ENCODE results near the gene ACBD4. TPM values are rescaled to one million over a fixed set of nuclear protein-coding genes. Genes with fewer than 3 reads are reported as not detected.

Gene ACBD4
- total and polyA plus RNA-seq, 2 of the 13 experiments (the other 11 are each of a cell fraction or from before 2014, with no cell fraction given): 16.1 to 26.9 TPM

DNA sequence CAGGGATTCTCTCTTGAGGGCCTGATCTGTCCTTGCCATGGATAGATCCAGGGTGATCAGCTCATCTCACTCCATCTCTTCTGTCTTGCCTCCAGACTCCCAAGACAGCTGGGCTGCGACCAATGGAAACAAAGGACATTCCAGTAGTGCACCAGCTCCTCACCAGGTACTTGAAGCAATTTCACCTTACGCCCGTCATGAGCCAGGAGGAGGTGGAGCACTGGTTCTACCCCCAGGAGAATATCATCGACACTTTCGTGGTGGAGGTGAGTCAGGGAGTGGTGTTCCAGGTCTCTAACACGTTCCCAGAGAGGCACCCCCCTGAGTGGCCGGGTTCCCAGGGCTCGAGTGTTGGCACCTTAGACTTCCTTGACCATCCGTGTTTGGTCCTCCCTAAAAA, 32.6 kb upstream of the ACBD4 start:
- H3K4me2 ChIP-seq (ENCODE audit: low read depth, low read length): no peak overlapping the region
- CTCF ChIA-PET (ENCODE audit: low intra/inter-chr PET ratio, low total read pairs): interaction anchor here (1.6 kb wide), 1 partner anchor 33 kb away, joined by 4 read pairs; the partner anchor contains the start of gene ACBD4
- no peak for FAIRE-seq

More for the DNA sequence above, 32.6 kb upstream of the ACBD4 start:
- peak overlapping the region; percentile 69 for H3K27ac ChIP-seq (ENCODE audit: extremely low read length, insufficient read depth, low read length)
- H2AFZ ChIP-seq (ENCODE audit: low read length): no peak overlapping the region
- peaks cover 56 to 75% of the 10 kb centered on the region in 2 experiments for H3K36me3 ChIP-seq (replicated peaks in 1 of 2; ENCODE audit: control insufficient read depth in 1 of 2, insufficient read depth in 2 of 2, low read length in 2 of 2)
- no peak for ATAC-seq
- WGBS (ENCODE audit: low lambda C conversion rate): 93% methylated on average over 7 of the region's 9 CpGs
- intact Hi-C loops (cut with micrococcal nuclease; ENCODE audit: unreplicated experiment): no loop called here
- BruUV-seq (replicated peaks): no TSS peak
- POLR2A ChIA-PET: interaction anchor here (0.9 to 1.7 kb wide), 8 partner anchors 10 to 182 kb away, joined by 3 to 7 read pairs (median 4); partner anchors contain the start of genes HEXIM1 and NMT1
- no peak for DNase-seq (ENCODE audit: low spot score)
- in situ Hi-C loops (cut with HindIII; ENCODE audit: extremely low pct_ligation_motif_present, low pct_unique_long_range_greater_than_20kb): loop anchor here (10.0 kb wide), 1 partner anchor 178 kb away; no protein-coding TSS in a partner anchor
- no peaks in the 10 kb centered on the region for H3K79me2 ChIP-seq (ENCODE audit: insufficient read depth, low read length)
- no peaks in the 10 kb centered on the region for H3K9me3 ChIP-seq (ENCODE audit: low read length)
- H4K20me1 ChIP-seq (ENCODE audit: insufficient read depth, low read length): 0 out of 2 replicates have a peak, but pooled peaks cover 3% of the 10 kb centered on the region
- H3K4me3 ChIP-seq (replicated peaks in 1 of 3; ENCODE audit: insufficient read depth in 1 of 3, low read depth in 2 of 3, low read length in 3 of 3): no peak overlapping the region
- peaks cover 22% of the 10 kb centered on the region for H3K4me1 ChIP-seq (ENCODE audit: insufficient read depth, low read length)
- TF ChIP-seq ZNF264 (CRISPR knock-in tag; IDR thresholded peaks at IDR 0.05): no peak
- no peak for TF ChIP-seq SNRNP70 (IDR thresholded peaks at IDR 0.05; ENCODE audit: low read depth, low read length)
- TF ChIP-seq, protein P1, sequence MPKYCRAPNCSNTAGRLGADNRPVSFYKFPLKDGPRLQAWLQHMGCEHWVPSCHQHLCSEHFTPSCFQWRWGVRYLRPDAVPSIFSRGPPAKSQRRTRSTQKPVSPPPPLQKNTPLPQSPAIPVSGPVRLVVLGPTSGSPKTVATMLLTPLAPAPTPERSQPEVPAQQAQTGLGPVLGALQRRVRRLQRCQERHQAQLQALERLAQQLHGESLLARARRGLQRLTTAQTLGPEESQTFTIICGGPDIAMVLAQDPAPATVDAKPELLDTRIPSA (CRISPR knock-in tag; IDR thresholded peaks at IDR 0.05; ENCODE audit: borderline replicate concordance): no peak
- TF ChIP-seq NCOA2 (CRISPR knock-in tag; IDR thresholded peaks at IDR 0.05): no peak
- TF ChIP-seq ZNF232 (CRISPR knock-in tag; IDR thresholded peaks at IDR 0.05; ENCODE audit: borderline replicate concordance): no peak
- TF ChIP-seq TOPORS (CRISPR knock-in tag; IDR thresholded peaks at IDR 0.05): no peak
- peak; percentile 17 for TF ChIP-seq AGO2 (optimal IDR thresholded peaks at IDR 0.05; ENCODE audit: low read depth, low read length)
- no peak for TF ChIP-seq AHR (CRISPR knock-in tag; IDR thresholded peaks at IDR 0.05)
- TF ChIP-seq, protein P2, sequence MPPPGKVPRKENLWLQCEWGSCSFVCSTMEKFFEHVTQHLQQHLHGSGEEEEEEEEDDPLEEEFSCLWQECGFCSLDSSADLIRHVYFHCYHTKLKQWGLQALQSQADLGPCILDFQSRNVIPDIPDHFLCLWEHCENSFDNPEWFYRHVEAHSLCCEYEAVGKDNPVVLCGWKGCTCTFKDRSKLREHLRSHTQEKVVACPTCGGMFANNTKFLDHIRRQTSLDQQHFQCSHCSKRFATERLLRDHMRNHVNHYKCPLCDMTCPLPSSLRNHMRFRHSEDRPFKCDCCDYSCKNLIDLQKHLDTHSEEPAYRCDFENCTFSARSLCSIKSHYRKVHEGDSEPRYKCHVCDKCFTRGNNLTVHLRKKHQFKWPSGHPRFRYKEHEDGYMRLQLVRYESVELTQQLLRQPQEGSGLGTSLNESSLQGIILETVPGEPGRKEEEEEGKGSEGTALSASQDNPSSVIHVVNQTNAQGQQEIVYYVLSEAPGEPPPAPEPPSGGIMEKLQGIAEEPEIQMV (CRISPR knock-in tag; IDR thresholded peaks at IDR 0.05; ENCODE audit: low read depth): no peak
- TF ChIP-seq ZNF225 (CRISPR knock-in tag; IDR thresholded peaks at IDR 0.05): 0 out of 2 replicates have a peak, but pooled peaks have one; percentile 35
- TF ChIP-seq, protein P3, sequence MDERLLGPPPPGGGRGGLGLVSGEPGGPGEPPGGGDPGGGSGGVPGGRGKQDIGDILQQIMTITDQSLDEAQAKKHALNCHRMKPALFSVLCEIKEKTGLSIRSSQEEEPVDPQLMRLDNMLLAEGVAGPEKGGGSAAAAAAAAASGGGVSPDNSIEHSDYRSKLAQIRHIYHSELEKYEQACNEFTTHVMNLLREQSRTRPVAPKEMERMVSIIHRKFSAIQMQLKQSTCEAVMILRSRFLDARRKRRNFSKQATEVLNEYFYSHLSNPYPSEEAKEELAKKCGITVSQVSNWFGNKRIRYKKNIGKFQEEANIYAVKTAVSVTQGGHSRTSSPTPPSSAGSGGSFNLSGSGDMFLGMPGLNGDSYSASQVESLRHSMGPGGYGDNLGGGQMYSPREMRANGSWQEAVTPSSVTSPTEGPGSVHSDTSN (CRISPR knock-in tag; IDR thresholded peaks at IDR 0.05): 0 out of 2 replicates have a peak, but pooled peaks have one; percentile 4
- TF ChIP-seq MXI1 (IDR thresholded peaks at IDR 0.05; ENCODE audit: borderline replicate concordance, low read depth, low read length): no peak
- peak; percentile 27; the same call in 1 of the 2 replicates for TF ChIP-seq REL (CRISPR knock-in tag; conservative IDR thresholded peaks at IDR 0.05)
- TF ChIP-seq AKAP8 (CRISPR knock-in tag; IDR thresholded peaks at IDR 0.05): no peak
- no peak for TF ChIP-seq HIVEP1 (CRISPR knock-in tag; IDR thresholded peaks at IDR 0.05)
- no peak for TF ChIP-seq ZBTB38 (CRISPR knock-in tag; IDR thresholded peaks at IDR 0.05)
- TF ChIP-seq PITX1 (CRISPR knock-in tag; IDR thresholded peaks at IDR 0.05): no peak
- TF ChIP-seq ZNF607 (CRISPR knock-in tag; IDR thresholded peaks at IDR 0.05; ENCODE audit: borderline replicate concordance): no peak
- no peaks in the 10 kb centered on the region for H3K27me3 ChIP-seq (ENCODE audit: control insufficient read depth in 1 of 2, insufficient read depth in 2 of 2, low read length in 2 of 2)
- H3K9ac ChIP-seq (ENCODE audit: insufficient read depth, low read depth, low read length): no peak overlapping the region
